Kidney (tissue), 14 donors: ENCODE measurements around the gene CACNB3. TPM values are rescaled to one million over a fixed set of nuclear protein-coding genes. Genes with fewer than 3 reads are reported as not detected.

Experiments used
- DNase-seq, 5 donors: peaks; one replicate each; pipeline ENCODE4 v3.0.0-alpha.2; 2013 to 2020
- FAIRE-seq: peaks from 2 replicates; lab custom pipeline; 2012; peaks lifted over from hg19 to GRCh38; lab: Jason Lieb, UNC
- H3K27ac ChIP-seq, 2 donors: one replicate each; pipeline ENCODE4 v1.7.0; 2013; ENCODE audit warnings: low read depth in 2 of 2, low read length in 2 of 2, inconsistent platforms in 1 of 2
- H3K27me3 ChIP-seq: one replicate; pipeline ENCODE4 v1.7.1; 2013; ENCODE audit warnings: low read length, inconsistent platforms; ENCODE audit not compliant: control insufficient read depth, insufficient read depth
- H3K36me3 ChIP-seq, 3 donors: one replicate each; pipeline versions ENCODE4 v1.7.0 to v1.7.1; 2013; ENCODE audit warnings: low read length in 3 of 3, control low read depth in 1 of 3, inconsistent platforms in 1 of 3; ENCODE audit not compliant: insufficient read depth in 3 of 3, control insufficient read depth in 2 of 3
- H3K4me1 ChIP-seq, 3 donors: one replicate each; pipeline versions ENCODE4 v1.7.0 to v1.7.1; 2013; ENCODE audit warnings: low read length in 3 of 3, inconsistent platforms in 1 of 3, low read depth in 1 of 3; ENCODE audit not compliant: control insufficient read depth in 2 of 3, insufficient read depth in 2 of 3
- H3K4me3 ChIP-seq, 3 donors: one replicate each; pipeline versions ENCODE4 v1.7.0 to v1.8.1; 2013; ENCODE audit warnings: low read length in 3 of 3, control low read depth in 1 of 3, inconsistent platforms in 1 of 3
- H3K9ac ChIP-seq, 3 donors: one replicate each; pipeline versions ENCODE4 v1.7.0 to v1.7.1; 2013; ENCODE audit warnings: low read length in 3 of 3, control low read depth in 1 of 3, inconsistent platforms in 1 of 3
- H3K9me3 ChIP-seq, 3 donors: one replicate each; pipeline versions ENCODE4 v1.7.0 to v1.7.1; 2013; ENCODE audit warnings: low read length in 3 of 3, control low read depth in 1 of 3, inconsistent platforms in 1 of 3; ENCODE audit not compliant: control insufficient read depth in 2 of 3, insufficient read depth in 1 of 3
- CTCF ChIP-seq: IDR thresholded peaks from 3 replicates; pipeline ENCODE4 v1.5.1; 2012; ENCODE audit warnings: mild to moderate bottlenecking, moderate library complexity, borderline replicate concordance; ENCODE audit not compliant: insufficient read depth; ENCODE audit errors: extremely low read depth
- intact Hi-C: fragments of 100-400 bp; cut with DNase I; formaldehyde crosslinking; loops from one replicate; pipeline ENCODE4 v1.11.1; 2022
- polyA plus RNA-seq: library from polyadenylated mRNA; stranded (reverse); fragments of 350-450 nt; fragmentation: Illumina TruSeq; extraction: RNeasy Lipid Tissue Mini Kit (QIAGEN cat#74804); gene quantifications from one replicate; pipeline ENCODE4 v1.2.3, GENCODE V29; 2014; ENCODE audit warnings: low read depth, low replicate concordance; ENCODE audit not compliant: insufficient read depth
- total RNA-seq: library from RNA; stranded (reverse); fragmentation: NEBNext Ultra II Directional; extraction: Animal tissue kit (Norgen Biotek cat#: 25700); gene quantifications from one replicate; pipeline ENCODE4 v1.2.1, GENCODE V29; 2021
- donor health status: control.
- donor health status: control.
- donor health status: control.
- donor health status: control.
- donor health status: control.
- donor health status: DM: yes; HTN: yes; CAD: no.
- donor health status: Normal renal cell carcinoma (clear cell type).

The CACNB3 gene
- total and polyA plus RNA-seq, 2 donors from 2014 or later = 17.9 to 19.6 TPM

DNA sequence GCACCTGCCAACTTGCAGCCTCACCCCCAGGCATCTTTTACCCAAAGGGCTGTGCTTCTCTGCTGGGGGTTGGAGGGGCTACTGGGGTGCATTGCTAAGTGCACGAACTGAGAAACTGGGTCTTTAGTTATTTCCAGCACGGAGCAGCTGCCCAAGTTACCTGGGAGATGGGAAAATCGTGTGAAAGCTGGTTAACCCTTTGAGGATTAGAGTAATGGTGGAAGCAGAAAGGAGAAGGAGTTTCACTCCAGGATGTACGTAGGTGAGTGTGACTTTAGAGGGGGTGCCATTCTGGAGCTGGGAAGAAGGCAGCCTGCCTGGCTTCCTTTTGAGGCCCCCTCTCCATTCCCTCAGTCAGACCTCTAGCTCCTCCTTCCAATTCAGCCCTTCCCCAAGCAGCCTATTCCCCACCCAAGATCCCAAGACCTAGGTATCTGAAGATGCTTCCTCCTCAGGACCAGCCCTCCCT lies 28.4 kb upstream of the CACNB3 start:
- no peak for DNase-seq
- no peak for FAIRE-seq
- Histone ChIP-seq H3K27me3 (no peaks in the 10 kb centered on the region), H3K27ac (peak overlapping the region; percentile 57 to 73), H3K4me1 (peaks cover 3 to 20% (median 16%) of the 10 kb centered on the region in 3 donors), H3K4me3 (peak overlapping the region; percentile 32 to 79 (median 40)), H3K36me3 (no peaks in the 10 kb centered on the region), H3K9ac (peak overlapping the region in 1 of 3 donors; percentile 27), H3K9me3 (no peaks in the 10 kb centered on the region)
- TF ChIP-seq CTCF = no peak
- intact Hi-C loops = no loop called here

DNA sequence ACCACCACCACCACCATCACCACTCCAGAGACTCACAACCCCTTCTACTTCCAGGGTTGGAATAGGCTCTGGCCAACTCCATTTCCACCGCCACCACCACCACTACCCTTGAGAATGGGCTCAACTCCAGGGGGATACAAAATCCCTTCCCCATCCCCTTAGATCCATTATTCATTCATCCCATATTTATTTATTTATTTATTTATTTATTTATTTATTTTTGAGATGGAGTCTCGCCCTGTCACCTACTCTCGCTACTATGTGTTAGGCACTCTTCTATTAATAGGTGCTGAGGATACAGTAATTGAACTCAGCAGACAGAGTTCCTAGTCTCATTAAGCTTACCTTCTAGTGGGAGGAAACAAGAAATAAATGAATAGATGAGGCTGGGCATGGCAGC lies 24.6 kb upstream of the CACNB3 start:
- H3K9me3 ChIP-seq = no peaks in the 10 kb centered on the region
- H3K36me3 ChIP-seq = no peaks in the 10 kb centered on the region
- H3K4me1 ChIP-seq = peaks cover 3 to 9% (median 9%) of the 10 kb centered on the region in 3 donors
- intact Hi-C loops = no loop called here
- no peaks in the 10 kb centered on the region for H3K27me3 ChIP-seq
- FAIRE-seq = no peak
- DNase-seq = no peak
- H3K9ac ChIP-seq = no peak overlapping the region
- no peak overlapping the region for H3K27ac ChIP-seq
- H3K4me3 ChIP-seq = no peak overlapping the region
- no peak for TF ChIP-seq CTCF

DNA sequence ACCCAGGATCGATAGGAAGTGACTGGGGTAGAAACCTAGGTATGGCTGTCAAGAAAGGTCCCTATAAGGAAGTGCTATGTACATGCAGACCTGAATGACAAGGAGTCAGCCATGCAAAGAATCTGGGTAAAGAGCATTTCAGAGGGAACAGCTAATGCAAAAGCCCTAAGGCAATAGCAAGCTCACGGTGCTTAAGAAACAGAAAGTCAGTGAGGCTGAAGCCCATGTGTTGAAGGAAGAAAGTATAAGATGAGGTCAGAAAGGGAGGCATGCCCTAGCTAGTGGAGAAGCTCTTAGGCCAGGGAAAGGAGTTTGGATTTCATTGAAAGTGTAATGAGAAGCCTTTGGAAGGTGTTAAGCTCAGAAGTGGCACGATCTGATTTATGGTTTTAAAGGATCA lies 23.4 kb upstream of the CACNB3 start:
- peak in 3 of 5 donors; percentile 59 to 88 (median 85) for DNase-seq
- peak overlapping the region in 1 of 2 donors; percentile 20 for H3K27ac ChIP-seq
- H3K4me1 ChIP-seq = peaks cover 3 to 8% (median 6%) of the 10 kb centered on the region in 3 donors
- no peaks in the 10 kb centered on the region for H3K36me3 ChIP-seq
- no peaks in the 10 kb centered on the region for H3K9me3 ChIP-seq
- intact Hi-C loops = loop anchor here (5.0 kb wide), 1 partner anchor 43 kb away; no protein-coding TSS in a partner anchor
- peak overlapping the region in 1 of 3 donors; percentile 11 for H3K4me3 ChIP-seq
- no peaks in the 10 kb centered on the region for H3K27me3 ChIP-seq
- no peak overlapping the region for H3K9ac ChIP-seq
- no peak for TF ChIP-seq CTCF
- no peak for FAIRE-seq
